Measurements from ENCODE around the gene NADSYN1. TPM values are rescaled to one million over a fixed set of nuclear protein-coding genes. Genes with fewer than 3 reads are reported as not detected.
"Not testable (repeated sequence)": the region's sequence is repeated elsewhere in the genome, so short reads cannot be mapped to it uniquely, and the experiment has no call there.

Gene NADSYN1
- total RNA-seq, 1 donor from 2014 or later = 87.9 TPM

DNA sequence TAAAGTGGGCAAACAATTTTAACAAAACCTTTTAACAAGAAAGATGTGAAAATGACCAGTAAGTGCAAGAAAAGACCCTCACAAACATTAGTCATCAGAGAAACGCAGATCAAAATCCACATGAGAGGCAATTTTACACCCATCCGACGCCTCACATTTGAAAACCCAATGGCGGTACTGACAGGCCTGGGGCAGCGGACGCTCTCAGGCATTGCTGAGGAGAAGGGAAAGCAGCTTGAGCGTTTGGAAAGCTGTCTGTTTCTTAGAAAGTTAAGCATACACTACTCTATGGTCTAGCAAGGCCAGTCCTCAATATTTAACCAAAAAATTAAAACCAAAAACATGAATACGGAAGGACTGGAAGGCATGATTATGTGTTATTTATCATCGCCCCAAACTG, 82.8 kb downstream of the NADSYN1 start:
- H3K27ac Mint-ChIP-seq (ENCODE audit: unreplicated experiment) = no peak overlapping the region
- no peak for FAIRE-seq

DNA sequence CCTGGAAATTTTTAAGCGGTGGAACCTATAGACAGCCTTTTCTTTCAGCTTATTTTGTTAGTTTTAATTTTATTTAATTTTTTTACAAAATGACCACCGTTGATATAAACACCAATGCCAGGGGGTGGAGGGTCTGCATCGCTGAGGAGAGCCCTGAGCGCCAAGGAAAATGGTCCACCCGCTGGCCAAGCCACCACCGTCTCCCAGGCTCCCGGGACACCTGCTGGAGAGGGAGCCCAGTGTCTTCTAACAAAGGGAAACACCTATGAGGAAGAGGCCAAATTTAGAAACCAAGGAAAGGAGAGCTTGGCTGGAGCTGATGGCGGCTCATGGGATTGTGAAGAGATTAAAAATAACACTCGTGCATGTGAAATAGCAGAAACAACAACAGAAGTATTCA, 84.5 kb downstream of the NADSYN1 start:
- FAIRE-seq = no peak
- Histone ChIP-seq H4K20me1 (ENCODE audit: insufficient read depth, low read length) (no peaks in the 10 kb centered on the region), H3K36me3 (ENCODE audit: insufficient read depth, low read length) (no peaks in the 10 kb centered on the region), H2AFZ (ENCODE audit: low read depth, low read length) (no peak overlapping the region), H3K27ac (ENCODE audit: low read depth, low read length) (no peak overlapping the region), H3K4me2 (ENCODE audit: low read length) (no peak overlapping the region), H3K27me3 (ENCODE audit: insufficient read depth, low read length) (no peaks in the 10 kb centered on the region), H3K79me2 (ENCODE audit: insufficient read depth, low read length) (no peaks in the 10 kb centered on the region), H3K4me1 (ENCODE audit: insufficient read depth, low read length) (no peaks in the 10 kb centered on the region), H3K4me3 (ENCODE audit: insufficient read depth, low read depth, low read length) (no peak overlapping the region), H3K9ac (ENCODE audit: low read length) (no peak overlapping the region), H3K9me3 (ENCODE audit: insufficient read depth, low read depth, low read length) (no peaks in the 10 kb centered on the region)
- TF ChIP-seq, protein P1, sequence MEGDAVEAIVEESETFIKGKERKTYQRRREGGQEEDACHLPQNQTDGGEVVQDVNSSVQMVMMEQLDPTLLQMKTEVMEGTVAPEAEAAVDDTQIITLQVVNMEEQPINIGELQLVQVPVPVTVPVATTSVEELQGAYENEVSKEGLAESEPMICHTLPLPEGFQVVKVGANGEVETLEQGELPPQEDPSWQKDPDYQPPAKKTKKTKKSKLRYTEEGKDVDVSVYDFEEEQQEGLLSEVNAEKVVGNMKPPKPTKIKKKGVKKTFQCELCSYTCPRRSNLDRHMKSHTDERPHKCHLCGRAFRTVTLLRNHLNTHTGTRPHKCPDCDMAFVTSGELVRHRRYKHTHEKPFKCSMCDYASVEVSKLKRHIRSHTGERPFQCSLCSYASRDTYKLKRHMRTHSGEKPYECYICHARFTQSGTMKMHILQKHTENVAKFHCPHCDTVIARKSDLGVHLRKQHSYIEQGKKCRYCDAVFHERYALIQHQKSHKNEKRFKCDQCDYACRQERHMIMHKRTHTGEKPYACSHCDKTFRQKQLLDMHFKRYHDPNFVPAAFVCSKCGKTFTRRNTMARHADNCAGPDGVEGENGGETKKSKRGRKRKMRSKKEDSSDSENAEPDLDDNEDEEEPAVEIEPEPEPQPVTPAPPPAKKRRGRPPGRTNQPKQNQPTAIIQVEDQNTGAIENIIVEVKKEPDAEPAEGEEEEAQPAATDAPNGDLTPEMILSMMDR (IDR thresholded peaks at IDR 0.05; ENCODE audit: insufficient read depth, low read depth, low read length) = no peak
- TF ChIP-seq EZH2 (IDR thresholded peaks at IDR 0.05; ENCODE audit: insufficient read depth, low read length) = no peak
- DNase-seq (ENCODE audit: low read depth) = no peak
- H3K9me3 Mint-ChIP-seq (ENCODE audit: unreplicated experiment) = no peaks in the 10 kb centered on the region
- no peak overlapping the region for H3K27ac Mint-ChIP-seq (ENCODE audit: unreplicated experiment)
- no peak overlapping the region for H3K4me3 Mint-ChIP-seq (ENCODE audit: unreplicated experiment)
- H3K27me3 Mint-ChIP-seq (ENCODE audit: low read depth, unreplicated experiment) = peaks cover 15% of the 10 kb centered on the region
- no peaks in the 10 kb centered on the region for H3K36me3 Mint-ChIP-seq (ENCODE audit: low read depth, unreplicated experiment)
- peaks cover 2% of the 10 kb centered on the region for H3K4me1 Mint-ChIP-seq (ENCODE audit: low read depth, unreplicated experiment)

More for the DNA sequence above, 82.8 kb downstream of the NADSYN1 start:
- Histone ChIP-seq H3K79me2 (ENCODE audit: insufficient read depth, low read length) (no peaks in the 10 kb centered on the region), H4K20me1 (ENCODE audit: insufficient read depth, low read length) (no peaks in the 10 kb centered on the region), H3K4me3 (ENCODE audit: insufficient read depth, low read depth, low read length) (no peak overlapping the region), H2AFZ (ENCODE audit: low read depth, low read length) (no peak overlapping the region), H3K27me3 (ENCODE audit: insufficient read depth, low read length) (no peaks in the 10 kb centered on the region), H3K4me2 (ENCODE audit: low read length) (no peak overlapping the region), H3K4me1 (ENCODE audit: insufficient read depth, low read length) (no peaks in the 10 kb centered on the region), H3K9me3 (ENCODE audit: insufficient read depth, low read depth, low read length) (no peaks in the 10 kb centered on the region), H3K9ac (ENCODE audit: low read length) (no peak overlapping the region), H3K27ac (ENCODE audit: low read depth, low read length) (no peak overlapping the region), H3K36me3 (ENCODE audit: insufficient read depth, low read length) (no peaks in the 10 kb centered on the region)
- TF ChIP-seq, protein P1 (IDR thresholded peaks at IDR 0.05; ENCODE audit: insufficient read depth, low read depth, low read length) = no peak
- no peak for TF ChIP-seq EZH2 (IDR thresholded peaks at IDR 0.05; ENCODE audit: insufficient read depth, low read length)
- Mint-ChIP-seq H3K9me3 (ENCODE audit: unreplicated experiment) (peaks cover 6% of the 10 kb centered on the region), H3K36me3 (ENCODE audit: low read depth, unreplicated experiment) (peaks cover 2% of the 10 kb centered on the region), H3K27me3 (ENCODE audit: low read depth, unreplicated experiment) (peaks cover 15% of the 10 kb centered on the region), H3K4me3 (ENCODE audit: unreplicated experiment) (no peak overlapping the region), H3K4me1 (ENCODE audit: low read depth, unreplicated experiment) (peaks cover 2% of the 10 kb centered on the region)
- DNase-seq (ENCODE audit: low read depth) = no peak

DNA sequence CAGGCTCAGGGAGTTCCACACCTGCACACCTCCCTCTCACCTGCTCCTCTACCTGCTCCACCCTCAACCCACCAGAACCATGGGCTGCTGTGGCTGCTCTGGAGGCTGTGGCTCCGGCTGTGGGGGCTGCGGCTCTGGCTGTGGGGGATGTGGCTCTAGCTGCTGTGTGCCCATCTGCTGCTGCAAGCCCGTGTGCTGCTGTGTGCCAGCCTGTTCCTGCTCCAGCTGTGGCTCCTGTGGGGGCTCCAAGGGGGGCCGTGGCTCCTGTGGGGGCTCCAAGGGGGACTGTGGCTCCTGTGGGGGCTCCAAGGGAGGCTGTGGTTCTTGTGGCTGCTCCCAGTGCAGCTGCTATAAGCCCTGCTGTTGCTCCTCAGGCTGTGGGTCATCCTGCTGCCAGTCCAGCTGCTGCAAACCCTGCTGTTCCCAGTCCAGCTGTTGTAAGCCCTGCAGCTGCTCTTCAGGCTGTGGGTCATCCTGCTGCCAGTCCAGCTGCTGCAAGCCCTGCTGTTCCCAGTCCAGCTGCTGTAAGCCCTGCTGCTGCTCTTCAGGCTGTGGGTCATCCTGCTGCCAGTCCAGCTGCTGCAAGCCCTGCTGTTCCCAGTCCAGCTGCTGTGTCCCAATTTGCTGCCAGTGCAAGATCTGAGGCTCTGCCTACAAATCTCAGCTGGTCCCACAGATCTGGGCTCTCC, 85.1 kb downstream of the NADSYN1 start, which contains the start of gene KRTAP5-8:
KRTAP5-8 (plus strand) TSS at position 49 of the 689 bp plus-strand sequence; CDS start at position 80, 31 bp downstream.
- DNase-seq (ENCODE audit: low read depth); H4K20me1 ChIP-seq (ENCODE audit: insufficient read depth, low read length); H3K27me3 ChIP-seq (ENCODE audit: insufficient read depth, low read length); H2AFZ ChIP-seq (ENCODE audit: low read depth, low read length); H3K9me3 Mint-ChIP-seq (ENCODE audit: unreplicated experiment); H3K36me3 Mint-ChIP-seq (ENCODE audit: low read depth, unreplicated experiment); H3K79me2 ChIP-seq (ENCODE audit: insufficient read depth, low read length); H3K9me3 ChIP-seq (ENCODE audit: insufficient read depth, low read depth, low read length); FAIRE-seq; H3K4me3 Mint-ChIP-seq (ENCODE audit: unreplicated experiment); H3K4me2 ChIP-seq (ENCODE audit: low read length); H3K4me1 Mint-ChIP-seq (ENCODE audit: low read depth, unreplicated experiment); H3K4me1 ChIP-seq (ENCODE audit: insufficient read depth, low read length); H3K9ac ChIP-seq (ENCODE audit: low read length); H3K36me3 ChIP-seq (ENCODE audit: insufficient read depth, low read length); H3K27ac ChIP-seq (ENCODE audit: low read depth, low read length); H3K4me3 ChIP-seq (ENCODE audit: insufficient read depth, low read depth, low read length): not testable (repeated sequence)
- Mint-ChIP-seq H3K27me3 (ENCODE audit: low read depth, unreplicated experiment) (peaks cover 18% of the 10 kb centered on the region), H3K27ac (ENCODE audit: unreplicated experiment) (peak within 1 kb of the TSS; percentile 78)

Data from astrocyte (in vitro differentiated cells and primary cell).